GM19099 (cell line): ENCODE measurements around the gene CDKN2B-AS1.

ENCODE experiments used
- POLR2A ChIP-seq: IDR thresholded peaks from 3 replicates; pipeline ENCODE4 v1.6.1; 2011; ENCODE audit warnings: low read depth; ENCODE audit not compliant: insufficient read length; ENCODE audit errors: extremely low read depth

The CDKN2B-AS1 gene

GRCh38 chr9:22041775-22042174, 47.2 kb downstream of the CDKN2B-AS1 start:
- no peak for TF ChIP-seq POLR2A

GRCh38 chr9:22043928-22044327, 49.3 kb downstream of the CDKN2B-AS1 start:
- TF ChIP-seq POLR2A, result no peak

GRCh38 chr9:22044583-22044982, 50.0 kb downstream of the CDKN2B-AS1 start:
- no peak for TF ChIP-seq POLR2A

- TF ChIP-seq POLR2A, result no peak
Observed at GRCh38 chr9:22045423-22045822, 50.8 kb downstream of the CDKN2B-AS1 start.

GRCh38 chr9:22046243-22046885, 51.8 kb downstream of the CDKN2B-AS1 start:
- TF ChIP-seq POLR2A, result no peak

GRCh38 chr9:22047596-22047995, 53.0 kb downstream of the CDKN2B-AS1 start:
- TF ChIP-seq POLR2A, result no peak

- no peak for TF ChIP-seq POLR2A
Observed at GRCh38 chr9:22049411-22049810, 54.8 kb downstream of the CDKN2B-AS1 start.

GRCh38 chr9:22050924-22051323, 56.3 kb downstream of the CDKN2B-AS1 start:
- no peak for TF ChIP-seq POLR2A

- TF ChIP-seq POLR2A, result no peak
Observed at GRCh38 chr9:22052376-22052945, 57.9 kb downstream of the CDKN2B-AS1 start.

- TF ChIP-seq POLR2A, result no peak
Observed at GRCh38 chr9:22053178-22053577, 58.6 kb downstream of the CDKN2B-AS1 start.

- TF ChIP-seq POLR2A, result no peak
Observed at GRCh38 chr9:22054076-22054475, 59.5 kb downstream of the CDKN2B-AS1 start.

GRCh38 chr9:22054529-22054928, 59.9 kb downstream of the CDKN2B-AS1 start:
- TF ChIP-seq POLR2A, result no peak

- no peak for TF ChIP-seq POLR2A
Observed at GRCh38 chr9:22055090-22055489, 60.5 kb downstream of the CDKN2B-AS1 start.

- TF ChIP-seq POLR2A, result no peak
Observed at GRCh38 chr9:22056402-22056801, 61.8 kb downstream of the CDKN2B-AS1 start.

- TF ChIP-seq POLR2A, result no peak
Observed at GRCh38 chr9:22060831-22061383, 66.3 kb downstream of the CDKN2B-AS1 start.

GRCh38 chr9:22064957-22065356, 70.4 kb downstream of the CDKN2B-AS1 start:
- no peak for TF ChIP-seq POLR2A
